Measurements from ENCODE around the gene RAD18.

- TF ChIP-seq MAX (IDR thresholded peaks at IDR 0.05) = no peak
- TF ChIP-seq REST (IDR thresholded peaks at IDR 0.05; ENCODE audit: low read depth) = no peak
- no peak for TF ChIP-seq ZBTB7A (IDR thresholded peaks at IDR 0.05; ENCODE audit: low read depth)
These were observed 114.6 kb downstream of the RAD18 start for GRCh38 chr3:8848696-8849131.
